Measurements from ENCODE around the gene HRG. TPM values are rescaled to one million over a fixed set of nuclear protein-coding genes. Genes with fewer than 3 reads are reported as not detected.

Gene HRG
- 0.03 TPM in 2 of 3 replicates, not detected in the other for polyA plus RNA-seq
- polyA plus RNA-seq (2011; ENCODE audit: low read depth) = 0.17 TPM
- polyA plus RNA-seq (2011; cell fraction: cytosol; rRNA removed) = 0.04 TPM in 1 of 2 replicates, not detected in the other
- polyA plus RNA-seq (2011; cell fraction: nucleus; rRNA removed) = 0.05 and 0.07 TPM in 2 replicates
- polyA plus RNA-seq (2012; ENCODE audit: low replicate concordance) = 0.03 TPM in 1 of 2 replicates, not detected in the other
- polyA minus RNA-seq = not detected in 3 replicates
- polyA minus RNA-seq (2011; cell fraction: cytosol; rRNA and poly(A)+ RNA removed) = not detected
- polyA minus RNA-seq (2011; cell fraction: nucleus; rRNA and poly(A)+ RNA removed) = not detected in 2 replicates

GRCh38 chr3:186665625-186666188 lies at the start of gene HRG:
Gene HRG, plus strand, starts transcription at chr3:186666014. Its CDS starts 18 bp downstream, at chr3:186666032.
- no peaks in the 10 kb centered on the region for H3K9me3 ChIP-seq (ENCODE audit: control insufficient read depth, low read depth, low read length)
- no peaks in the 10 kb centered on the region for H4K20me1 ChIP-seq (ENCODE audit: control insufficient read depth, extremely low read depth, insufficient read depth, low read length)
- no peaks in the 10 kb centered on the region for H3K36me3 ChIP-seq (ENCODE audit: control insufficient read depth in 2 of 2, extremely low read depth in 1 of 2, insufficient read depth in 2 of 2, low read length in 2 of 2)
- H3K9ac ChIP-seq (ENCODE audit: control insufficient read depth, extremely low read depth, insufficient read depth, low read length) = no peak within 1 kb of the TSS
- dilution Hi-C loops (cut with MboI; ENCODE audit: extremely low pct_ligation_motif_present, low sequenced_read_pairs) = no loop called here
- H3K9me1 ChIP-seq (ENCODE audit: control insufficient read depth, extremely low read depth, insufficient read depth, low read length) = no peaks in the 10 kb centered on the region
- H3K27me3 ChIP-seq (ENCODE audit: control insufficient read depth, extremely low read depth, insufficient read depth, low read length) = no peaks in the 10 kb centered on the region
- H3K4me1 ChIP-seq (ENCODE audit: control insufficient read depth, extremely low read depth, insufficient read depth, low read length) = peaks cover 21% of the 10 kb centered on the region
- H3K27ac ChIP-seq (ENCODE audit: control insufficient read depth, insufficient read depth, low read length) = no peak within 1 kb of the TSS
- H3K79me2 ChIP-seq (ENCODE audit: control insufficient read depth, insufficient read depth, low read length) = no peaks in the 10 kb centered on the region
- H3K4me3 ChIP-seq (ENCODE audit: control insufficient read depth in 2 of 3, extremely low read depth in 1 of 3, insufficient read depth in 2 of 3, low read depth in 1 of 3, low read length in 3 of 3) = no peak within 1 kb of the TSS
- FAIRE-seq (no peak), DNase-seq (ENCODE audit: low read depth, low spot score) (no peak)
- no peak within 1 kb of the TSS for H3K4me2 ChIP-seq (ENCODE audit: control insufficient read depth, extremely low read depth, insufficient read depth, low read depth, low read length)
- H2AFZ ChIP-seq (ENCODE audit: control insufficient read depth, low read length) = no peak within 1 kb of the TSS
- TF ChIP-seq CTCF (optimal IDR thresholded peaks at IDR 0.05 in 1 of 3, IDR thresholded peaks at IDR 0.05 in 1 of 3, conservative IDR thresholded peaks at IDR 0.05 in 1 of 3; ENCODE audit: extremely low read depth in 1 of 3, insufficient read depth in 2 of 3, low read length in 3 of 3) = no peak

- dilution Hi-C loops (cut with MboI; ENCODE audit: extremely low pct_ligation_motif_present, low sequenced_read_pairs) = no loop called here
- Histone ChIP-seq H3K9ac (ENCODE audit: control insufficient read depth, extremely low read depth, insufficient read depth, low read length) (no peak overlapping the region), H4K20me1 (ENCODE audit: control insufficient read depth, extremely low read depth, insufficient read depth, low read length) (no peaks in the 10 kb centered on the region), H3K9me3 (ENCODE audit: control insufficient read depth, low read depth, low read length) (no peaks in the 10 kb centered on the region), H3K79me2 (ENCODE audit: control insufficient read depth, insufficient read depth, low read length) (no peaks in the 10 kb centered on the region), H3K9me1 (ENCODE audit: control insufficient read depth, extremely low read depth, insufficient read depth, low read length) (no peaks in the 10 kb centered on the region), H3K36me3 (ENCODE audit: control insufficient read depth in 2 of 2, extremely low read depth in 1 of 2, insufficient read depth in 2 of 2, low read length in 2 of 2) (no peaks in the 10 kb centered on the region), H3K27me3 (ENCODE audit: control insufficient read depth, extremely low read depth, insufficient read depth, low read length) (no peaks in the 10 kb centered on the region), H3K4me2 (ENCODE audit: control insufficient read depth, extremely low read depth, insufficient read depth, low read depth, low read length) (no peak overlapping the region), H3K27ac (ENCODE audit: control insufficient read depth, insufficient read depth, low read length) (no peak overlapping the region), H2AFZ (ENCODE audit: control insufficient read depth, low read length) (no peak overlapping the region), H3K4me3 (ENCODE audit: control insufficient read depth in 2 of 3, extremely low read depth in 1 of 3, insufficient read depth in 2 of 3, low read depth in 1 of 3, low read length in 3 of 3) (no peak overlapping the region), H3K4me1 (ENCODE audit: control insufficient read depth, extremely low read depth, insufficient read depth, low read length) (peaks cover 22% of the 10 kb centered on the region)
- no peak for DNase-seq (ENCODE audit: low read depth, low spot score)
- no peak for TF ChIP-seq CTCF (optimal IDR thresholded peaks at IDR 0.05 in 1 of 3, IDR thresholded peaks at IDR 0.05 in 1 of 3, conservative IDR thresholded peaks at IDR 0.05 in 1 of 3; ENCODE audit: extremely low read depth in 1 of 3, insufficient read depth in 2 of 3, low read length in 3 of 3)
- TF ChIP-seq EZH2 (IDR thresholded peaks at IDR 0.05; ENCODE audit: low read length) = no peak
- FAIRE-seq = no peak
Measured at GRCh38 chr3:186616299-186616617, 49.6 kb upstream of the HRG start.

All from keratinocyte (primary cell).